Stimulated activated CD4-positive, alpha-beta T cell treated with anti-CD3 and anti-CD28 coated beads, TNF-alpha, amount 100 ng/mL, for 24 hours (primary cell): ENCODE data around the gene TIAM1.

Source experiments
- DNase-seq, 3 experiments: peaks; one replicate each; pipeline ENCODE4 v3.0.0-alpha.2; 2020; ENCODE audit warnings: low read depth in 3 of 3

TIAM1 gene

GRCh38 chr21:31332525-31332924 is 11.5 kb downstream of the TIAM1 start:
- DNase-seq, result no peak

GRCh38 chr21:31331231-31331630 is 12.8 kb downstream of the TIAM1 start:
- DNase-seq, result no peak

GRCh38 chr21:31330144-31330483 is 13.9 kb downstream of the TIAM1 start:
- no peak for DNase-seq

GRCh38 chr21:31329456-31330143 is 14.5 kb downstream of the TIAM1 start:
- DNase-seq, result no peak

- DNase-seq, result peak; percentile 33 to 56 (median 38)
Measured at GRCh38 chr21:31326522-31327242, 17.4 kb downstream of the TIAM1 start.

GRCh38 chr21:31318971-31319370 is 25.1 kb downstream of the TIAM1 start:
- no peak for DNase-seq

- DNase-seq, result no peak
Measured at GRCh38 chr21:31317688-31318087, 26.4 kb downstream of the TIAM1 start.

- DNase-seq, result no peak
Measured at GRCh38 chr21:31316488-31317169, 27.4 kb downstream of the TIAM1 start.

GRCh38 chr21:31316072-31316471 is 28.0 kb downstream of the TIAM1 start:
- no peak for DNase-seq

- no peak for DNase-seq
Measured at GRCh38 chr21:31310750-31311149, 33.3 kb downstream of the TIAM1 start.

GRCh38 chr21:31308584-31308983 is 35.5 kb downstream of the TIAM1 start:
- DNase-seq, result no peak

GRCh38 chr21:31305888-31306287 is 38.2 kb downstream of the TIAM1 start:
- no peak for DNase-seq

- no peak for DNase-seq
Measured at GRCh38 chr21:31299291-31300147, 44.5 kb downstream of the TIAM1 start.

- DNase-seq, result no peak
Measured at GRCh38 chr21:31298618-31299269, 45.3 kb downstream of the TIAM1 start.

GRCh38 chr21:31297806-31298205 is 46.3 kb downstream of the TIAM1 start:
- DNase-seq, result no peak

- no peak for DNase-seq
Measured at GRCh38 chr21:31295676-31296075, 48.4 kb downstream of the TIAM1 start.

GRCh38 chr21:31294691-31295090 is 49.4 kb downstream of the TIAM1 start:
- no peak for DNase-seq

- peak; percentile 43 to 70 (median 69) for DNase-seq
Measured at GRCh38 chr21:31293986-31294385, 50.1 kb downstream of the TIAM1 start.

GRCh38 chr21:31290765-31291164 is 53.3 kb downstream of the TIAM1 start:
- no peak for DNase-seq

GRCh38 chr21:31289702-31290101 is 54.4 kb downstream of the TIAM1 start:
- DNase-seq, result no peak

- DNase-seq, result no peak
Measured at GRCh38 chr21:31288191-31288590, 55.9 kb downstream of the TIAM1 start.
